ENCODE data around the gene SSC5D. TPM values are rescaled to one million over a fixed set of nuclear protein-coding genes. Genes with fewer than 3 reads are reported as not detected.
"Not testable (repeated sequence)": the region's sequence is repeated elsewhere in the genome, so short reads cannot be mapped to it uniquely, and the experiment has no call there.

The SSC5D gene
- total RNA-seq, 1 donor from 2014 or later: 0.20 TPM

GRCh38 chr19:55493052-55493644 lies 4.9 kb downstream of the SSC5D start:
- no peak overlapping the region for H3K4me3 Mint-ChIP-seq
- no peaks in the 10 kb centered on the region for H3K36me3 Mint-ChIP-seq (ENCODE audit: low read depth)
- ChIA-PET CTCF (no interaction called here), POLR2A (no interaction called here)
- intact Hi-C loops (cut with micrococcal nuclease): no loop called here
- no peak for DNase-seq
- H3K9me3 Mint-ChIP-seq: no peaks in the 10 kb centered on the region
- no peak for TF ChIP-seq CTCF (IDR thresholded peaks at IDR 0.05)
- no peaks in the 10 kb centered on the region for H3K4me1 Mint-ChIP-seq
- H3K27me3 Mint-ChIP-seq: peaks cover 9% of the 10 kb centered on the region
- H3K27ac Mint-ChIP-seq: no peak overlapping the region
- no peak for ATAC-seq (ENCODE audit: low read depth)

GRCh38 chr19:55493645-55494171 lies 5.5 kb downstream of the SSC5D start:
- Mint-ChIP-seq H3K4me1 (no peaks in the 10 kb centered on the region), H3K27ac (no peak overlapping the region), H3K9me3 (no peaks in the 10 kb centered on the region), H3K4me3 (no peak overlapping the region), H3K27me3 (peaks cover 9% of the 10 kb centered on the region), H3K36me3 (ENCODE audit: low read depth) (no peaks in the 10 kb centered on the region)
- ATAC-seq (ENCODE audit: low read depth) (no peak), DNase-seq (no peak)
- TF ChIP-seq CTCF (IDR thresholded peaks at IDR 0.05): no peak
- ChIA-PET POLR2A (no interaction called here), CTCF (no interaction called here)
- intact Hi-C loops (cut with micrococcal nuclease): no loop called here

GRCh38 chr19:55494172-55494761 lies 6.0 kb downstream of the SSC5D start:
- H3K36me3 Mint-ChIP-seq (ENCODE audit: low read depth): no peaks in the 10 kb centered on the region
- H3K27ac Mint-ChIP-seq: no peak overlapping the region
- ATAC-seq (ENCODE audit: low read depth) (no peak), DNase-seq (no peak)
- H3K9me3 Mint-ChIP-seq: no peaks in the 10 kb centered on the region
- ChIA-PET POLR2A (no interaction called here), CTCF (interaction anchor here (0.7 kb wide), 1 partner anchor 12 kb away, joined by 3 read pairs; no protein-coding TSS in a partner anchor)
- peaks cover 9% of the 10 kb centered on the region for H3K27me3 Mint-ChIP-seq
- H3K4me3 Mint-ChIP-seq: no peak overlapping the region
- no peaks in the 10 kb centered on the region for H3K4me1 Mint-ChIP-seq
- no peak for TF ChIP-seq CTCF (IDR thresholded peaks at IDR 0.05)
- intact Hi-C loops (cut with micrococcal nuclease): no loop called here

GRCh38 chr19:55495646-55496349 lies 7.6 kb downstream of the SSC5D start:
- no peaks in the 10 kb centered on the region for H3K9me3 Mint-ChIP-seq
- DNase-seq (no peak), ATAC-seq (ENCODE audit: low read depth) (no peak)
- CTCF ChIA-PET: interaction anchor here (0.8 kb wide), 1 partner anchor 8 kb away, joined by 3 read pairs; no protein-coding TSS in a partner anchor
- intact Hi-C loops (cut with micrococcal nuclease): no loop called here
- H3K27me3 Mint-ChIP-seq: peaks cover 9% of the 10 kb centered on the region
- POLR2A ChIA-PET: interaction anchor here (0.6 kb wide), 1 partner anchor 27 kb away, joined by 3 read pairs; no protein-coding TSS in a partner anchor
- H3K27ac Mint-ChIP-seq: no peak overlapping the region
- no peaks in the 10 kb centered on the region for H3K4me1 Mint-ChIP-seq
- H3K4me3 Mint-ChIP-seq: no peak overlapping the region
- no peaks in the 10 kb centered on the region for H3K36me3 Mint-ChIP-seq (ENCODE audit: low read depth)
- TF ChIP-seq CTCF (IDR thresholded peaks at IDR 0.05): no peak

GRCh38 chr19:55496820-55497219 lies 8.6 kb downstream of the SSC5D start:
- CTCF ChIA-PET; H3K4me3 Mint-ChIP-seq; H3K9me3 Mint-ChIP-seq; H3K27ac Mint-ChIP-seq; H3K27me3 Mint-ChIP-seq; intact Hi-C loops (cut with micrococcal nuclease); H3K4me1 Mint-ChIP-seq; DNase-seq; H3K36me3 Mint-ChIP-seq (ENCODE audit: low read depth); ATAC-seq (ENCODE audit: low read depth); POLR2A ChIA-PET: not testable (repeated sequence)
